Nephron progenitor cell (in vitro differentiated cells): ENCODE results near the gene CSTPP1.
"Not testable (repeated sequence)": the region's sequence is repeated elsewhere in the genome, so short reads cannot be mapped to it uniquely, and the experiment has no call there.

ENCODE experiments used
- DNase-seq: peaks from one replicate; pipeline ENCODE4 v3.0.0; 2021
- H3K27ac Mint-ChIP-seq: 2 replicates; pipeline ENCODE4 v1.8.0; 2021; ENCODE audit warnings: mild to moderate bottlenecking, moderate library complexity, mixed read lengths
- H3K27me3 Mint-ChIP-seq: 2 replicates; pipeline ENCODE4 v1.8.0; 2021; ENCODE audit warnings: mild to moderate bottlenecking, low read depth, mixed read lengths; ENCODE audit not compliant: poor library complexity
- H3K36me3 Mint-ChIP-seq: 2 replicates; pipeline ENCODE4 v1.8.0; 2021; ENCODE audit warnings: low read depth, mixed read lengths
- H3K4me1 Mint-ChIP-seq: 2 replicates; pipeline ENCODE4 v1.8.0; 2021; ENCODE audit warnings: mixed read lengths
- H3K4me3 Mint-ChIP-seq: 2 replicates; pipeline ENCODE4 v1.8.0; 2021; ENCODE audit warnings: mild to moderate bottlenecking, moderate library complexity, mixed read lengths
- H3K9me3 Mint-ChIP-seq: 2 replicates; pipeline ENCODE4 v1.8.0; 2021; ENCODE audit warnings: mild to moderate bottlenecking, moderate library complexity, mixed read lengths
- TF ChIP-seq, protein P1 (sequence below): fragments of 200-600 bp; sonication (generic); IDR thresholded peaks from 2 replicates; pipeline ENCODE4 v1.5.0; 2021; ENCODE audit warnings: antibody characterized with exemption

CSTPP1 gene

DNA sequence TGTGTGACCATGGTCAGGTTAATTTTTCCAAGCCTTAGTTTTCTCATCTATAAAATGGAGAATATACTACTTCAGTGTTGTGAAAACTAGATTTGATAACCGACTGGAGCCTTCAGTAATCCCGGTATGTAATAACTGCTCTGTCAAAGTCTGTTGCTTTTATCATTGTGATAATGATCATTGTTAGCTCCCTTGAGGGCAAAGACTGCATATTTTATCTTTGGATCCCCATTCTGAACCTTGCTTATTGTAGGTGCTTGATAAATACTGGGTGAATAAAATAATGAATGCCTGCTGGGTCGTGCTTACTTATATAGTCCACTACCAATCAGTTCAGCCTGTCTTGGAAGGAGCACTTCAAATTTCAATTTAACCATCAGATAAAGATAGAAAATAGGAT lies 134.8 kb downstream of the CSTPP1 start:
- H3K4me3 Mint-ChIP-seq = no peak overlapping the region
- H3K36me3 Mint-ChIP-seq = peaks cover 5% of the 10 kb centered on the region
- DNase-seq = no peak
- peaks cover 7% of the 10 kb centered on the region for H3K4me1 Mint-ChIP-seq
- H3K9me3 Mint-ChIP-seq = no peaks in the 10 kb centered on the region
- H3K27ac Mint-ChIP-seq = no peak overlapping the region
- TF ChIP-seq, protein P1, sequence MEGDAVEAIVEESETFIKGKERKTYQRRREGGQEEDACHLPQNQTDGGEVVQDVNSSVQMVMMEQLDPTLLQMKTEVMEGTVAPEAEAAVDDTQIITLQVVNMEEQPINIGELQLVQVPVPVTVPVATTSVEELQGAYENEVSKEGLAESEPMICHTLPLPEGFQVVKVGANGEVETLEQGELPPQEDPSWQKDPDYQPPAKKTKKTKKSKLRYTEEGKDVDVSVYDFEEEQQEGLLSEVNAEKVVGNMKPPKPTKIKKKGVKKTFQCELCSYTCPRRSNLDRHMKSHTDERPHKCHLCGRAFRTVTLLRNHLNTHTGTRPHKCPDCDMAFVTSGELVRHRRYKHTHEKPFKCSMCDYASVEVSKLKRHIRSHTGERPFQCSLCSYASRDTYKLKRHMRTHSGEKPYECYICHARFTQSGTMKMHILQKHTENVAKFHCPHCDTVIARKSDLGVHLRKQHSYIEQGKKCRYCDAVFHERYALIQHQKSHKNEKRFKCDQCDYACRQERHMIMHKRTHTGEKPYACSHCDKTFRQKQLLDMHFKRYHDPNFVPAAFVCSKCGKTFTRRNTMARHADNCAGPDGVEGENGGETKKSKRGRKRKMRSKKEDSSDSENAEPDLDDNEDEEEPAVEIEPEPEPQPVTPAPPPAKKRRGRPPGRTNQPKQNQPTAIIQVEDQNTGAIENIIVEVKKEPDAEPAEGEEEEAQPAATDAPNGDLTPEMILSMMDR = no peak
- peaks cover 7% of the 10 kb centered on the region for H3K27me3 Mint-ChIP-seq

DNA sequence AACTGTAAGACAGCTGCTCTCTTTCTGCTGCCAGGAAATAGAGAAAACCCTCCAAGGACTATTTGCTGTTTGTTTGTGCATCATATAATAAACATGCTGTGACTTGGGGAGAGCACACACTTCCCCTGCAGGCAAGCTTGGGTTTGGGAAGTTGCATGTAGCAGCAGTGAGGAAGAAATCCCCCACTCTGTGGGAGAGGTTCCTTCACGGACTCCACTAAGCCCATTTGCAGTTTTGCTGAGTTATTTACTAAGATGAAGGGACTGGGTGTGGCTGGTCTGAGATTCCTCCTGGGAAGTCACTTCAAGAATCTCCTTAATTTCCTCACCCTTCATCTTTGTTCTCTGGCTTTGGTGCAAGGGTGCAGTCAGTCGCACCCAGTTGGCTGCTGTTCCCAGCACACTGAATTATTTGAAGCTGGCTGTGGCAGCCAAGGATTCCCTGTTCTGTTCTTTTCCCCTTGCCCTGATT lies 135.3 kb downstream of the CSTPP1 start:
- peaks cover 7% of the 10 kb centered on the region for H3K27me3 Mint-ChIP-seq
- DNase-seq = peak; percentile 5

DNA sequence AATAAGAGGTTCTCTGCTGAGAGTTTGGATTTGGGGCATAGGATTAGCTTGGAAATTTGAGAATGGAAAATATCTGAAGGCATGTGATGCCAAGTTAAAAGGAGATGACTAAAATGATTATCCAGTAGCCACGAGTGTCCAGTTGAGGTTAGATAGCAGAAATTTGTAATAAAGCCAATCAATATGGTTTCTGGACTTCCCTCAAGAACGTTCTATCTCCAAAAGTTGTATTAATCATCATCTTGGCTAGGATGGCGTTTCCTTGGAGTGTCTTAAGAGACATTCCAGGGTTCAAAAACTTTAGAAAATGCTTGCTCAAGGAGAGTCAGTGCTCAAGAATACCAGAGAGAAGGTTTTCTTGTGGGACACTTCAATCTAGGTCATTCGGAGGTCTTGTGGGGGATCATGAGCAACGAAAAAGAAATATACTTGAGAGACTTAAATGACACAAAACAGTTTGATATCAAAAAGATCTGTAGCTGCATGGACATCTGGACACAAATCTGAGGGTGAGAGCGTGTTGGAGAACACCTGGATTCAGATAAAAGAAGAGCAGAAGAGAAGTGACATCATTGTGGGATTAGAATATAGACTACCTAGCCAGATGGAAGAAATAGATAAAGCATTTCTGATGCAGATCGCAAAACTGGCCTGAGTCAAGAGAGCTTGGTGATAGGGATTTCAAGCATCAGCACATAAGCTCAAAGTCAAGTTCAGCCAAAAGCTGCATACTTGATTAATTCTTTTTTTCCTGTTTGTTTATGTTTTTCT lies 142.4 kb downstream of the CSTPP1 start:
- Mint-ChIP-seq H3K27ac (no peak overlapping the region), H3K36me3 (peaks cover 6% of the 10 kb centered on the region)

More for the DNA sequence above, 135.3 kb downstream of the CSTPP1 start:
- H3K4me3 Mint-ChIP-seq = no peak overlapping the region
- H3K4me1 Mint-ChIP-seq = peaks cover 7% of the 10 kb centered on the region
- TF ChIP-seq, protein P1 = no peak
- no peaks in the 10 kb centered on the region for H3K9me3 Mint-ChIP-seq
- peaks cover 9% of the 10 kb centered on the region for H3K36me3 Mint-ChIP-seq
- H3K27ac Mint-ChIP-seq = no peak overlapping the region

DNA sequence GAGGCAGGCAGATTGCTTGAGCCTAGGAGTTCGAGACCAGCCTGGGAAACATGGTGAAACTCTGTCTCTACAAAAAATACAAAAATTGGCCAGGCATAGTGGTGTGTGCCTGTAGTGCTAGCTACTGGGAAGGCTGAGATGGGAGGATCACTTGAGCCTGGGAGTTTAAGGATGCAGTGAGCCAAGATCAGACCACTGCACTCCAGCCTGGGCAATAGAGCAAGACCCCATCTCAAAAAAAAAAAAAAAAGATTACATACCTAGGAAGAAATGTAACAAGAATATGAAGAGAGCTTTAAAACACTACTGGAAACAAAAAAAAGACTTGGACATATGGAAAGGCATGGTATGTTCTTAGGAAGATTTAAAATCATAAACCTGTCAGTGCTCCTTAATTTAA lies 144.2 kb downstream of the CSTPP1 start:
- not testable (repeated sequence) for H3K27me3 Mint-ChIP-seq, H3K4me3 Mint-ChIP-seq, H3K9me3 Mint-ChIP-seq, H3K27ac Mint-ChIP-seq, H3K4me1 Mint-ChIP-seq, DNase-seq
- peaks cover 11% of the 10 kb centered on the region for H3K36me3 Mint-ChIP-seq

More for the DNA sequence above, 142.4 kb downstream of the CSTPP1 start:
- no peaks in the 10 kb centered on the region for H3K4me1 Mint-ChIP-seq
- no peaks in the 10 kb centered on the region for H3K9me3 Mint-ChIP-seq
- no peak overlapping the region for H3K4me3 Mint-ChIP-seq
- DNase-seq = no peak
- peaks cover 7% of the 10 kb centered on the region for H3K27me3 Mint-ChIP-seq
- TF ChIP-seq, protein P1 = no peak

DNA sequence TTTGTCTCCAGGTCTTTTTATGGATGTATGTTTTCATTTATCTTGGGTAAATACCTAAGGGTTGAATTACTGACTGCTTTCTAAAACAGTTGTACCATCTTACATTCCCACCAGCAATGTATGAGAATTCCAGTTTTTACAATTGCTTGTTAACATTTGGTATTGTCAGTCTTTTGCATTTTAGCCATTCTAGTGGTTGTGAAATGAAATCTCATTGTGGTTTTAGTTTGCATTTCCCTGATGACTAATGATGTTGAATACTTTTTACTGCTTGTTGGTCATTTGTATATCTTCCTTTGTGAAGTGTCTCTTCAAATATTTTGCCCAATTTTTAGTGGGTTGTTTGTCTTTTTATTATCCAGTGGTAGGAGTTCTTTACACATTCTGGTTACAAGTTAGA lies 147.4 kb downstream of the CSTPP1 start:
- H3K27me3 Mint-ChIP-seq = no peaks in the 10 kb centered on the region
- H3K9me3 Mint-ChIP-seq = no peaks in the 10 kb centered on the region
- peaks cover 2% of the 10 kb centered on the region for H3K4me1 Mint-ChIP-seq
- H3K27ac Mint-ChIP-seq = no peak overlapping the region
- TF ChIP-seq, protein P1 = no peak
- DNase-seq = no peak
- H3K36me3 Mint-ChIP-seq = peaks cover 6% of the 10 kb centered on the region
- H3K4me3 Mint-ChIP-seq = no peak overlapping the region

DNA sequence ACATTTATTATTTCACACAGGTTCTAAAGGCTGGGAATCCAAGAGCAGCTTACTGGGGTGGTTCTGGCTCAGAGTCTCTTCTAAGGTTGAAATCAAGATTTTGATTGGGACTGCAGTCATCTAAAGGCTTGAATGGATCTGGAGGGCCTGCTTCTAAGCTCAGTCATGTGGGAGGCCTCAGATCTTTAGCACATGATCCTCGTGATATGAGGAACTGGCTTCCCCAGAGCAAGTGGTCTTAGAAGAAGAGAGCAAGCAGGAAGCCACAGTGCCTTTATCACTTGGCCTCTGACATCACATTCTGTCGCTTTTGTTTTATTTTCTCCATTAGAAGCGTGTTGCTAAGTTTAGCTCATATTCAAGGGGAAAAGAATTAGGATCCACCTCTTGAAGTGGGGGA lies 151.2 kb downstream of the CSTPP1 start:
- peaks cover 13% of the 10 kb centered on the region for H3K4me1 Mint-ChIP-seq
- H3K27ac Mint-ChIP-seq = peak overlapping the region; percentile 87
- H3K9me3 Mint-ChIP-seq = peaks cover 7% of the 10 kb centered on the region
- TF ChIP-seq, protein P1 = no peak
- no peak for DNase-seq
- H3K27me3 Mint-ChIP-seq = no peaks in the 10 kb centered on the region
- no peak overlapping the region for H3K4me3 Mint-ChIP-seq
- H3K36me3 Mint-ChIP-seq = peaks cover 23% of the 10 kb centered on the region
